Sigmoid colon (tissue), 7 donors: Measurements from ENCODE around the gene CHPT1. TPM values are rescaled to one million over a fixed set of nuclear protein-coding genes. Genes with fewer than 3 reads are reported as not detected.

Experiments
- DNase-seq: peaks from one replicate; pipeline ENCODE4 v3.0.0-alpha.2; 2019
- H3K27ac ChIP-seq, 4 donors: fragments of 200-600 bp; sonication (generic); one replicate each; pipeline ENCODE4 v1.5.1; 2016 to 2019; ENCODE audit warnings: mild to moderate bottlenecking in 1 of 4
- H3K27me3 ChIP-seq, 3 donors: fragments of 200-600 bp; sonication (generic); one replicate each; pipeline ENCODE4 v1.5.1; 2019; ENCODE audit warnings: mild to moderate bottlenecking in 1 of 3
- H3K36me3 ChIP-seq, 4 donors: fragments of 200-600 bp; sonication (generic); one replicate each; pipeline ENCODE4 v1.5.1; 2016 to 2019
- H3K4me1 ChIP-seq, 4 donors: fragments of 200-600 bp; sonication (generic); one replicate each; pipeline ENCODE4 v1.5.1; 2017 to 2019
- H3K4me3 ChIP-seq, 4 donors: fragments of 200-600 bp; sonication (generic); one replicate each; pipeline ENCODE4 v1.5.1; 2017 to 2019; ENCODE audit warnings: mild to moderate bottlenecking in 2 of 4, moderate library complexity in 1 of 4
- H3K9me3 ChIP-seq, 4 donors: fragments of 200-600 bp in 3 of 4; sonication (generic) in 3 of 4; one replicate each; pipeline versions ENCODE4 v1.5.1 to v1.6.1; 2013 to 2019
- EP300 ChIP-seq, 4 donors: sonication (generic); formaldehyde crosslinking; IDR thresholded peaks; one replicate each; pipeline ENCODE4 v1.6.1; 2017; ENCODE audit warnings: antibody characterized with exemption in 4 of 4
- POLR2A ChIP-seq, 2 donors: fragments of 450-650 bp; IDR thresholded peaks; one replicate each; pipeline ENCODE4 v1.6.1; 2016; ENCODE audit warnings: antibody characterized with exemption in 2 of 2, mild to moderate bottlenecking in 2 of 2, moderate library complexity in 2 of 2
- POLR2AphosphoS5 ChIP-seq, 4 donors: sonication (generic); formaldehyde crosslinking; IDR thresholded peaks; one replicate each; pipeline ENCODE4 v1.6.1; 2017; ENCODE audit warnings: antibody characterized with exemption in 4 of 4
- WGBS, 2 donors: extraction: QIAGEN DNeasy Blood & Tissue Kit; methylation state at CpG; one replicate each; pipeline ENCODE4 v1.1.7; 2013; 5-methylcytosine and 5-hydroxymethylcytosine counted together
- intact Hi-C: fragments of 100-400 bp; cut with DNase I; formaldehyde crosslinking; loops from one replicate; pipeline ENCODE4 v1.15.1; 2023
- polyA plus RNA-seq, 3 donors: library from polyadenylated mRNA; stranded (reverse); fragments of 200-250 nt; gene quantifications; one replicate each; pipeline ENCODE4 v1.2.3, GENCODE V29; 2013
- total RNA-seq, 4 donors: library from RNA; depleted of rRNA; stranded (reverse); fragments of >200 nt; gene quantifications; one replicate each; pipeline ENCODE4 v1.1.0, GENCODE V29; 2016
- TF ChIP-seq, protein P1 (sequence below), 4 experiments: fragments of 450-650 bp in 3 of 4; fragments of 200-600 bp in 1 of 4; IDR thresholded peaks; one replicate each; pipeline ENCODE4 v1.5.1; 2016 to 2019; ENCODE audit warnings: antibody characterized with exemption in 4 of 4, mild to moderate bottlenecking in 3 of 4, moderate library complexity in 2 of 4
- donor health status: healthy with polysubstance abuse.
- donor health status: Bipolar disorder and iron deficiency.
- donor health status: healthy.

Gene CHPT1
- total and polyA plus RNA-seq, 7 donors = 49.9 to 118 (median 58.1) TPM

DNA sequence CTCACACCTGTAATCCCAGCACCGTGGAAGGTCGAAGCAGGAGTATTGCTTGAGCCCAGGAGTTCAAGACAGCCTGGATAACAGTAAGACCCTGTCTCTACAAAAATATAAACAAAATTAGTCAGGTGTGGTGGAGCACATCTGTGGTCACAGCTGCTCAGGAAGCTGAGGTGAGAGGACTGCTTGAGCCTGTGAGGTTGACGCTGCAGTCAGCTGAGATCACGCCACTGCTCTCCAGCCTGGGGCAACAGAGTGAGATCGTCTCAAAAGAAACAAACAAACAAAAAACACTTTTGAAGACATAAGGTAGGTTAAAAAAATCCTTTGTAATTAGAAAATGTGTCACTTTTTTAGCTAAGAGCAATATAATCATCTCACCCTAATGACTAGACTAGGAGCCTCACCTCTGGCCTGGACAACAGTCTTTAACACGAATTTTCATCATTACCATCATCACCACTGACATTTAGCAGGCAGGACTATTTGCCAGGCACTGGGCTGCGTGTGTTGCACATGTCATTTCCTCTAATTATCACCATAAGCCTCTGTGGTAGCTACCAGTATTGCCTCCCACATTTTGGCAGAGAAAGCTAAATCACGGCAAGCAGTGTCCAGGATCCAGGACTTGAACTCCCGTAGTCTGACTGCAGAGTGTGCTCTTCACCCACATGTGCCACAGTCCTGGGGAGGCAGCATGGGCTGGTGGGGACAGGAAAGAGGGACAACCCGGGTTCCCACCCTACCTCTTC, 46.5 kb downstream of the CHPT1 start:
- Histone ChIP-seq H3K36me3 (peaks cover 4 to 68% (median 30%) of the 10 kb centered on the region in 4 donors), H3K4me1 (no peaks in the 10 kb centered on the region), H3K27ac (no peak overlapping the region), H3K4me3 (no peak overlapping the region), H3K9me3 (no peaks in the 10 kb centered on the region), H3K27me3 (no peaks in the 10 kb centered on the region)
- intact Hi-C loops = no loop called here
- DNase-seq = no peak
- 65 to 76% methylated on average over 10 of the region's 10 CpGs for WGBS, 2 donors
- TF ChIP-seq POLR2AphosphoS5 (IDR thresholded peaks at IDR 0.05) (no peak), POLR2A (IDR thresholded peaks at IDR 0.05) (no peak), EP300 (IDR thresholded peaks at IDR 0.05) (no peak)
- TF ChIP-seq, protein P1, sequence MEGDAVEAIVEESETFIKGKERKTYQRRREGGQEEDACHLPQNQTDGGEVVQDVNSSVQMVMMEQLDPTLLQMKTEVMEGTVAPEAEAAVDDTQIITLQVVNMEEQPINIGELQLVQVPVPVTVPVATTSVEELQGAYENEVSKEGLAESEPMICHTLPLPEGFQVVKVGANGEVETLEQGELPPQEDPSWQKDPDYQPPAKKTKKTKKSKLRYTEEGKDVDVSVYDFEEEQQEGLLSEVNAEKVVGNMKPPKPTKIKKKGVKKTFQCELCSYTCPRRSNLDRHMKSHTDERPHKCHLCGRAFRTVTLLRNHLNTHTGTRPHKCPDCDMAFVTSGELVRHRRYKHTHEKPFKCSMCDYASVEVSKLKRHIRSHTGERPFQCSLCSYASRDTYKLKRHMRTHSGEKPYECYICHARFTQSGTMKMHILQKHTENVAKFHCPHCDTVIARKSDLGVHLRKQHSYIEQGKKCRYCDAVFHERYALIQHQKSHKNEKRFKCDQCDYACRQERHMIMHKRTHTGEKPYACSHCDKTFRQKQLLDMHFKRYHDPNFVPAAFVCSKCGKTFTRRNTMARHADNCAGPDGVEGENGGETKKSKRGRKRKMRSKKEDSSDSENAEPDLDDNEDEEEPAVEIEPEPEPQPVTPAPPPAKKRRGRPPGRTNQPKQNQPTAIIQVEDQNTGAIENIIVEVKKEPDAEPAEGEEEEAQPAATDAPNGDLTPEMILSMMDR (IDR thresholded peaks at IDR 0.05) = no peak

DNA sequence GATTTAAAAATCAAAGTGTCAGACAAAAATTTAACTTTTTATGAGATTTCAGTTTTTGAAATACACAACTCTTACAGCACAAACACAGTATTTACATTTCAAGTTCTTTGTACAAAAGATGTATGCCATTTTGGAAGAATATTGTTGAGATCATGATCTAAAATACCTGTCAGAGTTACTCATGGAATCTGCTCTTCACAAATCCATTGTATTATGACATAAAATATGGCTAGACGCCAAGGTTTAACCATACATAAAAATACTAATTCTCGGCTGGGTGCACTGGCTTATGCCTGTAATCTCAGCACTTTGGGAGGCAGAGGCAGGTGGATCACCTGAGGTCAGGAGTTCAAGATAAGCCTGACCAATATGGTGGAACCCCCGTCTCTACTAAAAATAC, 48.0 kb downstream of the CHPT1 start:
- Histone ChIP-seq H3K4me1 (no peaks in the 10 kb centered on the region), H3K36me3 (peaks cover 4 to 74% (median 27%) of the 10 kb centered on the region in 4 donors), H3K9me3 (no peaks in the 10 kb centered on the region), H3K27me3 (no peaks in the 10 kb centered on the region), H3K27ac (no peak overlapping the region), H3K4me3 (no peak overlapping the region)
- TF ChIP-seq POLR2A (IDR thresholded peaks at IDR 0.05) (no peak), POLR2AphosphoS5 (IDR thresholded peaks at IDR 0.05) (no peak), EP300 (IDR thresholded peaks at IDR 0.05) (no peak)
- TF ChIP-seq, protein P1 (IDR thresholded peaks at IDR 0.05) = no peak
- DNase-seq = no peak
- intact Hi-C loops = no loop called here
- 64 to 85% methylated on average over 3 of the region's 3 CpGs for WGBS, 2 donors

DNA sequence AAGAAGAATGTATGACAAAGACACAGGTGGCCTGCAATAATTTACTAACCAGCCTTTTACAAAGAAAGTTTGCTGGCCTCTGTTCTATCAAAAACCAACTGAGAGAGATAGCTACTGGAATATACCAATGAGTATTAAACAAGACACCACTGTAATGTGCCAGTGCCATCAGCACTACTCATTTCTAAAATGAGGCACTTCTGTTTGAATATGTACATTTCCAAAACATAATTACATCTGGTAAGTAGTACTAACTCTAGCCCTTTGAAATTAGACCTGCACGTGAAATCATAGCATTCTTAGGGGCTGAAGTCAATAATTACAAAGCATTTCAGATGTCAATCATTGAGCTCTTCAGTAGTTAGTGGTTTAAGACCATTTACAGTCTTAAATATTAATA, 48.8 kb downstream of the CHPT1 start:
- intact Hi-C loops = no loop called here
- no peak for TF ChIP-seq POLR2AphosphoS5 (IDR thresholded peaks at IDR 0.05)
- H3K27ac ChIP-seq = no peak overlapping the region
- peaks cover 4 to 76% (median 27%) of the 10 kb centered on the region in 4 donors for H3K36me3 ChIP-seq
- DNase-seq = no peak
- WGBS, 2 donors = 80 to 91% methylated on average over 1 of the region's 1 CpG
- H3K27me3 ChIP-seq = no peaks in the 10 kb centered on the region
- H3K4me3 ChIP-seq = no peak overlapping the region
- H3K4me1 ChIP-seq = no peaks in the 10 kb centered on the region
- no peaks in the 10 kb centered on the region for H3K9me3 ChIP-seq

DNA sequence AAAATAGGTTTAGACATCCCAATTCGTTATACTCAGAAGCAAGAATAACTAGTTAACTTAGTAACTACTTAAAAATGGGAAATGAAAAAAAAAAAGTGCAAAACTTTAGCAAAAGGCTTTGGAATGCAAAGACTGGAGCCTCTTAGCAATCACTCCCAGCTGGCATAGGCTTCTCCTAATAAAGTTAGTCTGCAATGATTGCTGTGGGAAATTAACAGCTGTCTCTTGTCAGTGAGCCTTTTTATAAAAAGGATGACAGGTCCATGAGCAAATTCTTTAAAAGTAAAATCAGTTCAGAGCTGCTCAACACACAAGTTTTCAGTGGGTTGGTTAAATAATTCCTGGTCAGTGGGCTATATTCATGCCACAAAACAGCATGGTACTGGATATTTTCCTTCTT, 49.2 kb downstream of the CHPT1 start:
- Histone ChIP-seq H3K4me3 (no peak overlapping the region), H3K27me3 (no peaks in the 10 kb centered on the region), H3K9me3 (no peaks in the 10 kb centered on the region), H3K4me1 (no peaks in the 10 kb centered on the region), H3K27ac (no peak overlapping the region), H3K36me3 (peaks cover 4 to 81% (median 30%) of the 10 kb centered on the region in 4 donors)
- intact Hi-C loops = no loop called here
- no peak for DNase-seq
- TF ChIP-seq POLR2A (IDR thresholded peaks at IDR 0.05) = no peak
- TF ChIP-seq, protein P1 (IDR thresholded peaks at IDR 0.05) = no peak
- no peak for TF ChIP-seq POLR2AphosphoS5 (IDR thresholded peaks at IDR 0.05)
- no peak for TF ChIP-seq EP300 (IDR thresholded peaks at IDR 0.05)
- 72 to 82% methylated on average over 1 of the region's 1 CpG for WGBS, 2 donors

DNA sequence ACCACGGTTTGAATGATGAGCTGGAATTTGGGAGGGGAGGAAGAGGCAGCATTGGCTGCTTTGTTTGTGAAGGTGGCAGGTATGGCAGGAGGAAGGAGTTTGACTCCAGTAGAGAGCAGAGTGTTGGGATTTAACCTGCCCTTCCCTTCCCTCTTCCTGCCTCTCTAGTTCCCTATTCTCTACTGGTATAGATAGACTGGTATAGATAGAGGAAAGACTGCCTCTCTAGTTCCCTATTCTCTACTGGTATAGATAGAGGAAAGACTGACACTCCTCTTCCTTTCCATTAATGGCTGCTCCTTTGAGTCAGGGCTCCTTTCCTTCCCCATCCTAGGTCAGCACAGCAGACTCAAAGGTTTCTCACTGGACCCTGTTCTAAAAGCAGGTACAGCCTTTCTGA, 50.3 kb downstream of the CHPT1 start:
- Histone ChIP-seq H3K4me1 (no peaks in the 10 kb centered on the region), H3K36me3 (peaks cover 4 to 84% (median 28%) of the 10 kb centered on the region in 4 donors), H3K4me3 (no peak overlapping the region), H3K9me3 (no peaks in the 10 kb centered on the region), H3K27me3 (no peaks in the 10 kb centered on the region), H3K27ac (no peak overlapping the region)
- WGBS, 2 donors = 92 to 97% methylated on average over 1 of the region's 1 CpG
- DNase-seq = no peak
- no peak for TF ChIP-seq EP300 (IDR thresholded peaks at IDR 0.05)
- TF ChIP-seq, protein P1 (IDR thresholded peaks at IDR 0.05) = no peak
- intact Hi-C loops = no loop called here
